CD8-positive, alpha-beta memory T cell (primary cell): ENCODE results near the gene MTMR12. TPM values are rescaled to one million over a fixed set of nuclear protein-coding genes. Genes with fewer than 3 reads are reported as not detected.

ENCODE experiments used
- CTCF ChIA-PET: fragments of 350-600 bp; sonication (Branson Sonifier 250); formaldehyde crosslinking; loops from one replicate; lab custom pipeline; 2021; ENCODE audit warnings: antibody characterized with exemption; lab: Charles Lee
- POLR2A ChIA-PET: fragments of 350-600 bp; sonication (Branson Sonifier 250); formaldehyde crosslinking; loops from one replicate; lab custom pipeline; 2021; ENCODE audit warnings: antibody characterized with exemption; lab: Charles Lee
- DNase-seq, 5 donors: peaks; one replicate each; pipeline versions ENCODE4 v3.0.0 to v3.0.0-alpha.2; 2020 to 2022; ENCODE audit warnings: mixed read lengths in 1 of 5
- H3K27ac ChIP-seq: one replicate; pipeline ENCODE4 v1.7.0; 2013; ENCODE audit warnings: low read depth, mild to moderate bottlenecking, low read length, moderate library complexity
- H3K27me3 ChIP-seq: 2 replicates; pipeline ENCODE4 v1.7.0; 2013; ENCODE audit warnings: low read length, mild to moderate bottlenecking; ENCODE audit not compliant: insufficient read depth, poor library complexity, severe bottlenecking
- H3K36me3 ChIP-seq: 2 replicates; pipeline ENCODE4 v1.7.0; 2013; ENCODE audit warnings: mild to moderate bottlenecking, low read length, moderate library complexity; ENCODE audit not compliant: insufficient read depth
- H3K4me1 ChIP-seq: 2 replicates; pipeline ENCODE4 v1.7.0; 2013; ENCODE audit warnings: mild to moderate bottlenecking, low read length, moderate library complexity; ENCODE audit not compliant: insufficient read depth
- H3K4me3 ChIP-seq: 2 replicates; pipeline ENCODE4 v1.7.0; 2013; ENCODE audit warnings: mild to moderate bottlenecking, low read length
- H3K9me3 ChIP-seq: 2 replicates; pipeline ENCODE4 v1.7.0; 2013; ENCODE audit warnings: mild to moderate bottlenecking, low read length
- H3K27ac Mint-ChIP-seq, 8 donors: one replicate each; pipeline ENCODE4 v1.8.0; 2020 to 2021; ENCODE audit warnings: mixed read lengths in 8 of 8, mild to moderate bottlenecking in 6 of 8, inconsistent platforms in 3 of 8, moderate library complexity in 3 of 8
- H3K27me3 Mint-ChIP-seq, 2 donors: one replicate each; pipeline ENCODE4 v1.8.0; 2020 to 2021; ENCODE audit warnings: mixed read lengths in 2 of 2, mild to moderate bottlenecking in 1 of 2, moderate library complexity in 1 of 2
- H3K36me3 Mint-ChIP-seq, 3 donors: one replicate each; pipeline ENCODE4 v1.8.0; 2020 to 2021; ENCODE audit warnings: mixed read lengths in 3 of 3, inconsistent platforms in 1 of 3, mild to moderate bottlenecking in 1 of 3
- H3K4me1 Mint-ChIP-seq, 3 donors: one replicate each; pipeline ENCODE4 v1.8.0; 2020 to 2021; ENCODE audit warnings: mixed read lengths in 3 of 3, inconsistent platforms in 1 of 3, mild to moderate bottlenecking in 1 of 3
- H3K4me3 Mint-ChIP-seq, 7 donors: one replicate each; pipeline ENCODE4 v1.8.0; 2020 to 2021; ENCODE audit warnings: mixed read lengths in 7 of 7, mild to moderate bottlenecking in 6 of 7, moderate library complexity in 4 of 7, inconsistent platforms in 2 of 7
- H3K9me3 Mint-ChIP-seq, 5 donors: one replicate each; pipeline ENCODE4 v1.8.0; 2020 to 2022; ENCODE audit warnings: mixed read lengths in 5 of 5, mild to moderate bottlenecking in 3 of 5, moderate library complexity in 2 of 5, inconsistent platforms in 1 of 5
- polyA plus RNA-seq: library from polyadenylated mRNA; unstranded; fragments of 300-500 nt; fragmentation: Illumina TruSeq; gene quantifications from one replicate; pipeline ENCODE4 v1.2.3, GENCODE V29; 2021
- total RNA-seq, 2 experiments: library from RNA; stranded (reverse); gene quantifications; one replicate each; pipeline ENCODE4 v1.2.3, GENCODE V29; 2021

Gene MTMR12
- total and polyA plus RNA-seq, 3 experiments from 2014 or later = 20.4 to 27.4 (median 25.4) TPM

DNA sequence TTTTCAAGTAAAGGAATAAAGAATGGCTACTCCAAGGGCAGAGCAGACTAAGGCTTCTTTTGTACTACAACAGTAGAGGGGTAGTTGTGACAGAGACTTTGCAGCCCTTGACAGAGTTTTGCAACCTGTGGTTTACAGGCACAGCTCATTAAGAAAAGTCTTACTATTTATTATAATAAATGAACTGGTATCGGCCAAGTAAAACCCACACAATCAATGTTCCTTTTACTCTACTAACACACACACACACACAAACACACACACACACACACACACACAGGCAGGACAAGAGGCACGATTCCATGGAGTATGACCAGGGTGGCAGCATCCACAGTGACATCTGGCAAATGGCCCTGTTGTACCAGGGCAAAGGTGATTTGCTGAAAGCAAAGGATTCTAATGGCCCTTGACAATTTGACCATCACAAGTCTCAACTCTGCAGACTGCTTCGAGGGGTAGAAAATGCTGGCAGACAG, 79.5 kb downstream of the MTMR12 start:
- ChIA-PET CTCF (interaction anchor here (1.1 to 7.4 kb wide), 11 partner anchors 9 to 357 kb away, joined by 3 to 144 read pairs (median 5); no protein-coding TSS in a partner anchor), POLR2A (no interaction called here)
- H3K27me3 Mint-ChIP-seq = no peaks in the 10 kb centered on the region
- Histone ChIP-seq H3K4me1 (no peaks in the 10 kb centered on the region), H3K27ac (no peak overlapping the region), H3K9me3 (no peaks in the 10 kb centered on the region), H3K27me3 (no peaks in the 10 kb centered on the region), H3K36me3 (peaks cover 19% of the 10 kb centered on the region), H3K4me3 (no peak overlapping the region)
- DNase-seq = no peak
- H3K4me1 Mint-ChIP-seq = peaks cover 5 to 8% (median 6%) of the 10 kb centered on the region in 3 donors
- no peaks in the 10 kb centered on the region for H3K9me3 Mint-ChIP-seq
- no peak overlapping the region for H3K4me3 Mint-ChIP-seq
- H3K36me3 Mint-ChIP-seq = peaks cover 9 to 75% (median 24%) of the 10 kb centered on the region in 3 donors
- peak overlapping the region in 3 of 8 donors; percentile 43 to 63 (median 48) for H3K27ac Mint-ChIP-seq

DNA sequence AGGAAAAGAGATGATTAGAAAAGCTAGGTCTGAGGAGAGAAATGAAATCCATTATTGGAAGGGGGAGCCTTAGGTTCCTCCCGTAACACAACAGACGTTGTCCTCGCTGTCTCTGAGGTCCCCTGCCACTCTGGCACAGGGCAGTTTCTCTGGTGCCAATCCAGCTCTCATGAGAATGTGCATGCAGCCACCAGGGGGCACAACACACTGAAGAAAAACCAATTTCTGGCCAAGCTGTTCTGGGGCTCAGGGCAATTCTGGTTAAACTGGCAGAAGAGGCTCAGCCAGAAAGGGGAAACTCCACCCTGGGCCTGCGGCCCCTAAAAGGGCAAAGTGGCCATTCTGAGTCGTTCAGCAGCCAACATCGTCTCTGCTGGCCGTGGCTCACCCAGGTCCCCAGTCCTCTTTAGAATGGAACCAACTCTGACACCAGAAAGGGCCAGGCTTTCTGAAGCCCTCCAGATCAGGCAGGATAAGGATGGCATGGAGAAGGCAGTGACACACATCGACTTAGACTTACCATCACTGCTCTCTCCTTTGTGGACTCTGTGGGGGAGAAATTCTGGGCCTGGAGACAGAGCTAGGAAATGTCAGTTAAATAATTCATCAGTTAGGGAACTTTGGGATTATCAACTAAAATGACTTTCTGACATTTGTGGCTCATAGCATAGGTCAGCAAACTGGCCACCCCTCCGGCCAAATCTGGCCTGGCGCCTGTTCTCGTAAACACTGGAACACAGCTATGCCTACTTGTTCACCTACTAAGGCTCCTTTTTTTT, 80.1 kb downstream of the MTMR12 start:
- Histone ChIP-seq H3K4me1 (no peaks in the 10 kb centered on the region), H3K27ac (no peak overlapping the region), H3K9me3 (no peaks in the 10 kb centered on the region), H3K4me3 (no peak overlapping the region), H3K36me3 (peaks cover 19% of the 10 kb centered on the region), H3K27me3 (no peaks in the 10 kb centered on the region)
- H3K36me3 Mint-ChIP-seq = peaks cover 9 to 78% (median 24%) of the 10 kb centered on the region in 3 donors
- ChIA-PET CTCF (interaction anchor here (0.9 to 7.4 kb wide), 25 partner anchors 10 to 379 kb away, joined by 3 to 144 read pairs (median 5); partner anchors contain the start of gene MTMR12), POLR2A (interaction anchor here (0.5 kb wide), 1 partner anchor 13 kb away, joined by 3 read pairs; no protein-coding TSS in a partner anchor)
- H3K4me3 Mint-ChIP-seq = peak overlapping the region in 1 of 7 donors; percentile 56
- no peaks in the 10 kb centered on the region for H3K27me3 Mint-ChIP-seq
- peak; percentile 56 to 82 (median 60) for DNase-seq
- peak overlapping the region; percentile 6 to 94 (median 64) for H3K27ac Mint-ChIP-seq
- H3K9me3 Mint-ChIP-seq = no peaks in the 10 kb centered on the region
- H3K4me1 Mint-ChIP-seq = peaks cover 5 to 8% (median 6%) of the 10 kb centered on the region in 3 donors

DNA sequence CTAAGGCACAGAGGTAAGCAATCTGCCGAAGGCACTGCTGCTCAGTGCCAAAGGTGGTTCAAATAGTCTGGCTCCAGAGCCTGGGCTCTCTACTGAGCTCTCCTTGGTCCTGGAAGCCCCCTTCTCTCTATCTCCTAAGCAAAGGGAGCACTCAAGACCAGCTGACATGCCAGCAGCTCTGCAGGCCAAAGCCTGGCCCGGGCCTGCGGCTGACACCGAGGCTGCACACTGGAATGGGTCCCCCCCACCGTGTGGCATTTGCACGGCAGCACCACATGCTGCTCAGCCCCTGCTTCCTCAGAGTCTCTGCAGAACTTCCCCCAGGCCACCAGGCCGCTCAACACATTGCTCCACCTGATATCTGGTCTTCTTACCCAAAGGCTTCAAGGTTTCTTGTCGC, 80.8 kb downstream of the MTMR12 start:
- Mint-ChIP-seq H3K27me3 (no peaks in the 10 kb centered on the region), H3K36me3 (peaks cover 9 to 75% (median 21%) of the 10 kb centered on the region in 3 donors), H3K4me3 (peak overlapping the region in 1 of 7 donors; percentile 49), H3K27ac (peak overlapping the region in 5 of 8 donors; percentile 6 to 83 (median 55)), H3K4me1 (peaks cover 5 to 8% (median 6%) of the 10 kb centered on the region in 3 donors), H3K9me3 (no peaks in the 10 kb centered on the region)
- H3K4me1 ChIP-seq = no peaks in the 10 kb centered on the region
- H3K27ac ChIP-seq = no peak overlapping the region
- H3K27me3 ChIP-seq = no peaks in the 10 kb centered on the region
- CTCF ChIA-PET = interaction anchor here (0.9 to 7.4 kb wide), 23 partner anchors 10 to 380 kb away, joined by 3 to 144 read pairs (median 5); partner anchors contain the start of gene MTMR12
- no peaks in the 10 kb centered on the region for H3K9me3 ChIP-seq
- POLR2A ChIA-PET = interaction anchor here (0.5 kb wide), 1 partner anchor 12 kb away, joined by 3 read pairs; no protein-coding TSS in a partner anchor
- H3K4me3 ChIP-seq = no peak overlapping the region
- DNase-seq = no peak
- peaks cover 19% of the 10 kb centered on the region for H3K36me3 ChIP-seq

DNA sequence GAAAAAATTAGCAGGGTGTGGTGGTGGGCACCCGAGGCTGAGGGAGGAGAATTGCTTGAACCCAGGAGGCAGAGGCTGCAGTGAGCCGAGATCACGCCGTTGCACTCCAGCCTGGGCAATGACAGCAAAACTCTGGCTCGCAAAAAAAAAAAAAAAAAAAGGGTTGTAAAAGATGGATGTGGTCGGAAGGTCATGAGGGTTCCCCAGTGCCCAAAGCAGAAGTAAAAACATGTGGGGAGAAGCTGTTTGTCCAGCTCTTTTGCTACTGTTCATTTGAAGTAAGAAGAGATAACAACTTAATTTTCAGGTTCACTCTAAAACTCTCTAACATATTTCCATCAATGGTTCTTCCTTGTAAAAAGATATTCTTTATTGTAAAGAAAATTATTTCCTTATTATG, 81.5 kb downstream of the MTMR12 start:
- ChIA-PET CTCF (interaction anchor here (0.7 to 7.4 kb wide), 9 partner anchors 9 to 717 kb away, joined by 3 to 144 read pairs (median 6); partner anchors contain the start of gene MTMR12), POLR2A (no interaction called here)
- Mint-ChIP-seq H3K4me3 (no peak overlapping the region), H3K9me3 (no peaks in the 10 kb centered on the region), H3K4me1 (peaks cover 5 to 8% (median 6%) of the 10 kb centered on the region in 3 donors), H3K27me3 (no peaks in the 10 kb centered on the region), H3K36me3 (peaks cover 9 to 74% (median 18%) of the 10 kb centered on the region in 3 donors), H3K27ac (peak overlapping the region in 1 of 8 donors; percentile 74)
- no peaks in the 10 kb centered on the region for H3K4me1 ChIP-seq
- no peaks in the 10 kb centered on the region for H3K27me3 ChIP-seq
- H3K9me3 ChIP-seq = no peaks in the 10 kb centered on the region
- peaks cover 19% of the 10 kb centered on the region for H3K36me3 ChIP-seq
- no peak overlapping the region for H3K27ac ChIP-seq
- no peak for DNase-seq
- H3K4me3 ChIP-seq = no peak overlapping the region

DNA sequence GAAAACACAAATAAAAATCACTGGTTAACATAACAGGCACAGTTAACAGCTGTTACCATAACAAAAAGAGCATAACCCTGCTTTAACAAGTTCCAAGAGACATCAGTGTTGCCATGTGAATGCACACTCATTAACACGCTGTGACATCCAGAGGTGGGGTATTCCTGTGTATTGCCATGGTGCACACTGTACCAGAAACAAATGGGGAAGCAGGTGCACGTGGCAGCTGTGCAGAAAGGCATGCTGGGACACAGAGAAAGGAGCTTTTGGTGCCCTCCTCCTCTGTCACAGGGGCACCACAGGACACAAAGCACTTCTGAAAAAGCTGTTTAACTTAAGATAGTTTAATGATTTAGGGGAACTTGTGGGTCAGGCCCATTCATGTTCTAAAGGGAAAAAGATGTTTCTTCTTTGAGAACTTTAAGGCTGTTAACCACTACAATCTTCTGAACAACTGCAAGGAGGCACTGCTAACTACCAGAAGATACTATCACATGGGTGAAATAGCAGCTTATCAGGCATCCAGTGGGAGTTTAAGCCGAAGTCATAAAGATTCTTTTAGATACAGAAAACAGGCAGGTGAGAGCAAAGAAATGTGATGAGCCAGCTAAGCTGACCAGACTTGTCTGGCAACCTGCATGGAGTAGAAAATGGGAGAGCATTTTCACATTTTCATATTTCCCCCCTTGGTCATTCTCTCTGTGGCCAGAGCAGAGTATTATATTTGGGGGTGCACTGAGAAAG, 82.2 kb downstream of the MTMR12 start:
- no peaks in the 10 kb centered on the region for H3K9me3 Mint-ChIP-seq

DNA sequence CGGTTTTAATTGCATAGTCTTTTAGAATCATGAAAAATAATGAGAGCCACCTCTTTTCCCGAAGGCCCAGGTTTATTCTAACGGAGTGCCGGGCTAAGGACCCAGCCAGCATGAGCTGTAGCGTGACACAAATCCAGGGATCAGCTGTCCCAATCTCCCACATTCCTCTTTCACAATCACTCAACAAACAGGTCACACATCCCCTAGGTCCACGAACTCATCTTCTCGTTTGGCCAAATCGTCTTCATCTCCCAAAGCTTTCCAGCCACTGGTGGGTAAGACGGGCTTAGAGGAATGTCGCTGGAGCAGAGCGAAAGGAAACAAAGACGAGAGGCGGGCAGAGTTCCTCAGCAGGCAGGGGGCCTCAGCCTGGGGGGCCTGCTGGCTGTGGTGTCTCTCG, 83.2 kb downstream of the MTMR12 start:
- H3K9me3 Mint-ChIP-seq = no peaks in the 10 kb centered on the region
- Histone ChIP-seq H3K4me1 (no peaks in the 10 kb centered on the region), H3K27ac (no peak overlapping the region), H3K4me3 (no peak overlapping the region), H3K36me3 (peaks cover 9% of the 10 kb centered on the region), H3K27me3 (no peaks in the 10 kb centered on the region), H3K9me3 (no peaks in the 10 kb centered on the region)
- CTCF ChIA-PET = interaction anchor here (7.4 kb wide), 1 partner anchor 101 kb away, joined by 144 read pairs; no protein-coding TSS in a partner anchor
- DNase-seq = no peak
- POLR2A ChIA-PET = no interaction called here
- H3K27ac Mint-ChIP-seq = peak overlapping the region in 1 of 8 donors; percentile 54
- H3K27me3 Mint-ChIP-seq = no peaks in the 10 kb centered on the region
- H3K36me3 Mint-ChIP-seq = peaks cover 9 to 58% (median 16%) of the 10 kb centered on the region in 3 donors
- no peak overlapping the region for H3K4me3 Mint-ChIP-seq
- peaks cover 5 to 8% (median 6%) of the 10 kb centered on the region in 3 donors for H3K4me1 Mint-ChIP-seq

More for the DNA sequence above, 82.2 kb downstream of the MTMR12 start:
- H3K27ac Mint-ChIP-seq = peak overlapping the region in 1 of 8 donors; percentile 24
- peaks cover 9 to 67% (median 18%) of the 10 kb centered on the region in 3 donors for H3K36me3 Mint-ChIP-seq
- H3K27ac ChIP-seq = no peak overlapping the region
- no peaks in the 10 kb centered on the region for H3K27me3 ChIP-seq
- no peaks in the 10 kb centered on the region for H3K4me1 ChIP-seq
- ChIA-PET CTCF (interaction anchor here (1.4 to 7.4 kb wide), 2 partner anchors 100 to 359 kb away, joined by 5 to 144 read pairs; no protein-coding TSS in a partner anchor), POLR2A (no interaction called here)
- H3K36me3 ChIP-seq = peaks cover 14% of the 10 kb centered on the region
- peaks cover 5 to 8% (median 6%) of the 10 kb centered on the region in 3 donors for H3K4me1 Mint-ChIP-seq
- no peak overlapping the region for H3K4me3 Mint-ChIP-seq
- no peak overlapping the region for H3K4me3 ChIP-seq
- no peaks in the 10 kb centered on the region for H3K27me3 Mint-ChIP-seq
- no peak for DNase-seq
- no peaks in the 10 kb centered on the region for H3K9me3 ChIP-seq

DNA sequence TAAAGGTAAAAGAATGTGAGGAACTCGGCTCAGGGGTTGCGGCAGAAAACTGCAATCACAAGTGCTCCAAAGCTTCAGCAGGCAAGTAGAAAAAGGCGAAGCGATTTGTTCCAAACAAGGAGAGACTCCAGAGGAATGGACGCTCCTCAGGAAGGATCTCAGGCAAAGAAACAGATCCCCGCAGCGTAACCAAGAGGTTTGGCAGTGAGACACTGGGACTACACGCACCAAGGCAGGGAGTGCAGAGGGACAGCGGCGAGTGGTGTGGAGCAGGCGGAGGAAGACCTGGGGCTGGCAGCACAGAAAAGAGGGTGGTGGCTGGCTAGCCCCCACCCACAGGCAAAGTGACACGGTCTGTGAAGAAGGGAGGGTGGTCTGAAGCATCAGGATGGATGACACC, 83.9 kb downstream of the MTMR12 start:
- H3K36me3 ChIP-seq = peaks cover 2% of the 10 kb centered on the region
- CTCF ChIA-PET = interaction anchor here (7.4 kb wide), 1 partner anchor 101 kb away, joined by 144 read pairs; no protein-coding TSS in a partner anchor
- H3K4me1 Mint-ChIP-seq = peaks cover 5 to 8% (median 6%) of the 10 kb centered on the region in 3 donors

More for the DNA sequence above, 83.9 kb downstream of the MTMR12 start:
- H3K27ac Mint-ChIP-seq = peak overlapping the region in 2 of 8 donors; percentile 23 to 78
- no peaks in the 10 kb centered on the region for H3K27me3 Mint-ChIP-seq
- DNase-seq = no peak
- no peaks in the 10 kb centered on the region for H3K27me3 ChIP-seq
- H3K27ac ChIP-seq = no peak overlapping the region
- H3K9me3 ChIP-seq = no peaks in the 10 kb centered on the region
- no peak overlapping the region for H3K4me3 Mint-ChIP-seq
- H3K9me3 Mint-ChIP-seq = no peaks in the 10 kb centered on the region
- H3K4me3 ChIP-seq = no peak overlapping the region
- H3K36me3 Mint-ChIP-seq = peaks cover 9 to 50% (median 16%) of the 10 kb centered on the region in 3 donors
- POLR2A ChIA-PET = no interaction called here
- no peaks in the 10 kb centered on the region for H3K4me1 ChIP-seq
